Stimulated activated CD8-positive, alpha-beta memory T cell treated with anti-CD3 and anti-CD28 coated beads, Interleukin-4, amount 100 ng/mL, for 1 hour (primary cell): Measurements from ENCODE around the gene MELTF.
A peak's percentile ranks its signal among the peaks of the same experiment; 100 is the strongest.

ENCODE experiments used
- DNase-seq, 2 donors: peaks; one replicate each; pipeline ENCODE4 v3.0.0-alpha.2; 2020; ENCODE audit warnings: low read depth in 2 of 2, low spot score in 1 of 2

Gene MELTF

GRCh38 chr3:196969134-196969659, 60.4 kb downstream of the MELTF start:
- DNase-seq, result peak in 1 of 2 donors; percentile 9

- DNase-seq, result no peak
Measured at GRCh38 chr3:196968233-196969133, 61.1 kb downstream of the MELTF start, which contains the start of gene PIGZ. Gene PIGZ, minus strand, starts transcription at chr3:196968833. Its CDS starts 16,802 bp downstream, at chr3:196952031.

GRCh38 chr3:196967412-196968232, 62.0 kb downstream of the MELTF start:
- DNase-seq, result no peak

GRCh38 chr3:196966526-196967401, 62.9 kb downstream of the MELTF start:
- no peak for DNase-seq

- DNase-seq, result no peak
Measured at GRCh38 chr3:196965804-196966173, 63.8 kb downstream of the MELTF start.

- DNase-seq, result no peak
Measured at GRCh38 chr3:196965112-196965803, 64.4 kb downstream of the MELTF start.

- DNase-seq, result no peak
Measured at GRCh38 chr3:196963631-196963953, 66.0 kb downstream of the MELTF start.

GRCh38 chr3:196962930-196963630, 66.5 kb downstream of the MELTF start:
- DNase-seq, result no peak

GRCh38 chr3:196962108-196962929, 67.3 kb downstream of the MELTF start:
- no peak for DNase-seq

GRCh38 chr3:196954832-196955231, 74.8 kb downstream of the MELTF start:
- no peak for DNase-seq
